ENCODE measurements around the gene GALNT1. TPM values are rescaled to one million over a fixed set of nuclear protein-coding genes. Genes with fewer than 3 reads are reported as not detected.

GALNT1 gene
- total RNA-seq, 4 donors from 2014 or later, result 38.7 to 52.1 (median 46.8) TPM

DNA sequence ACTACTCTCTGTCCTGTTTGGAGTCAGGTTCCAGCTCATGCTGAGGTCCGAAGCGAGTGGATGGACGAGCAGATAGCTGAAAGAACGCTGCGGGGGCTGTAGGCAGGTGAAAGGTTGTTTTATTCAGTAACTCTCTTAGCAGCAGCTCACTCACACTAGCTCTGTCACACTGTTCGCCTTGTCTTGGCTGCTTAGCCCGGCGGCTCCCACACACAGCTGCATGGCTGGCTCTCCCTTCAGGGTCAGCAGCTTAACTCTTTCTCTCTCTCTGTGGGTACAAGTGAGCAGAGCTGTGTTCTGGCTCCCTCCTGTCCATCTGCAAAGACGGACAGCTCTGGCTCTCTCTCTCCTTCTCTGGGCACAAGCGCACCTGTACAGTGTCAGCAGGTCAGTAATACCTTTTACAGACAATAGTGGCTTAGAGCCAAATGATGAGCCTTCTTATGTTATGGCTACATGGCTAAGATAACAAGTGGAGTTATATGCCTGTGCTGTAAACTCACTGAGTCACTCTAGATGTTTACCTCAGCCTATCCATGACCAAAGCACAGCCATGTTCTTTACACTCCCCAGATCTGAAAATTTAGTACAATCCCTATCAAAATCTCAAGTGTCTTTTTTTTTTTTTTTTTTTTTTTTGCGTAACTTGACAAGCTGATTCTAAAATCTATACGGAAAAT lies 149.3 kb downstream of the GALNT1 start:
- Histone ChIP-seq H3K36me3 (no peaks in the 10 kb centered on the region), H3K27ac (no peak overlapping the region), H3K4me1 (no peaks in the 10 kb centered on the region), H3K4me3 (no peak overlapping the region), H3K9me3 (no peaks in the 10 kb centered on the region), H3K27me3 (no peaks in the 10 kb centered on the region)
- no peak for TF ChIP-seq EP300 (IDR thresholded peaks at IDR 0.05)
- TF ChIP-seq POLR2AphosphoS5 (IDR thresholded peaks at IDR 0.05), result no peak
- TF ChIP-seq, protein P1, sequence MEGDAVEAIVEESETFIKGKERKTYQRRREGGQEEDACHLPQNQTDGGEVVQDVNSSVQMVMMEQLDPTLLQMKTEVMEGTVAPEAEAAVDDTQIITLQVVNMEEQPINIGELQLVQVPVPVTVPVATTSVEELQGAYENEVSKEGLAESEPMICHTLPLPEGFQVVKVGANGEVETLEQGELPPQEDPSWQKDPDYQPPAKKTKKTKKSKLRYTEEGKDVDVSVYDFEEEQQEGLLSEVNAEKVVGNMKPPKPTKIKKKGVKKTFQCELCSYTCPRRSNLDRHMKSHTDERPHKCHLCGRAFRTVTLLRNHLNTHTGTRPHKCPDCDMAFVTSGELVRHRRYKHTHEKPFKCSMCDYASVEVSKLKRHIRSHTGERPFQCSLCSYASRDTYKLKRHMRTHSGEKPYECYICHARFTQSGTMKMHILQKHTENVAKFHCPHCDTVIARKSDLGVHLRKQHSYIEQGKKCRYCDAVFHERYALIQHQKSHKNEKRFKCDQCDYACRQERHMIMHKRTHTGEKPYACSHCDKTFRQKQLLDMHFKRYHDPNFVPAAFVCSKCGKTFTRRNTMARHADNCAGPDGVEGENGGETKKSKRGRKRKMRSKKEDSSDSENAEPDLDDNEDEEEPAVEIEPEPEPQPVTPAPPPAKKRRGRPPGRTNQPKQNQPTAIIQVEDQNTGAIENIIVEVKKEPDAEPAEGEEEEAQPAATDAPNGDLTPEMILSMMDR (IDR thresholded peaks at IDR 0.05), result no peak
- no peak for TF ChIP-seq POLR2A (IDR thresholded peaks at IDR 0.05)
- WGBS, 2 donors (ENCODE audit: low coverage in 1 of 2), result 51 to 77% methylated on average over 6 to 12 of the region's 12 CpGs
- ATAC-seq, result no peak

DNA sequence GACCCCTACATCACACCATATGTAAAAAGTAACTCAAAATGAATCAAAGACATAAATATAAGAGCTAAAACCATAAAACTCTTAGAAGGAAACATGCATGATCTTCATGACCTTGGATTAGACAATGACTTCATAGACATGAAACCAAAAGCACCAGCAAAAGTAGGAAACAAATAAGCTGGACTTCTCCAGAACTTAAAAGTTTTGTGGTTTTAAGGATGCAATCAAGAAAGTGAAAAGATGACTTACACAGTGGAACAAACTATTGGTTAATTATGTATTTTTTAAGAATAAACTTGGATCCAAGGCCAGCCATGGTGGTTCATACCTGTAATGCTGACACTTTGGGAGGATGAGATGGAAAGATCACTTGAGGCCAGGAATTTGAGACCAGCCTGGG lies 150.2 kb downstream of the GALNT1 start:
- Histone ChIP-seq H3K9me3 (no peaks in the 10 kb centered on the region), H3K27me3 (no peaks in the 10 kb centered on the region), H3K4me1 (no peaks in the 10 kb centered on the region), H3K36me3 (no peaks in the 10 kb centered on the region), H3K27ac (no peak overlapping the region), H3K4me3 (no peak overlapping the region)
- ATAC-seq, result no peak
- TF ChIP-seq, protein P1 (IDR thresholded peaks at IDR 0.05), result no peak
- TF ChIP-seq POLR2A (IDR thresholded peaks at IDR 0.05), result no peak
- TF ChIP-seq POLR2AphosphoS5 (IDR thresholded peaks at IDR 0.05), result no peak
- TF ChIP-seq EP300 (IDR thresholded peaks at IDR 0.05), result no peak

DNA sequence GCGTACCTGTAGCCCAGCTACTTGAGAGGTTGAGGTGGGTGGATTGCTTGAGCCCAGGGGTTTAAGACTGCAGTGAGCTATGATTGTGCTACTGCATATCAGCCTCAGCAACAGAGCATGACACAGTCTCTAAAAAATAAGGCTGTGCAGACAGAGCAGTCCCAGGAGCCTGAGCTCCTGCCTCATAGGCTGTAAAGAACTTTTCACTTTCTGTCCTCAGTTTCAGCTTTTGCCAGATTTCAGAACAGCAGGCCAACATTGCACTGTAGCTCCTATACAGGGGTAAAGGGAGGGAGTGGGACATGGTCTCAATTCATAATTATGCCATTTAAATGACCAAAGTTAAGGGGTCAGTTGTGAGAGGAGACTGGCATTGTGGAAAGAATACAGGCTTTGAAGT lies 150.6 kb downstream of the GALNT1 start:
- no peak for TF ChIP-seq POLR2A (IDR thresholded peaks at IDR 0.05)
- TF ChIP-seq, protein P1 (IDR thresholded peaks at IDR 0.05), result no peak
- H3K4me3 ChIP-seq, result no peak overlapping the region
- H3K4me1 ChIP-seq, result no peaks in the 10 kb centered on the region
- no peak for ATAC-seq
- H3K27ac ChIP-seq, result no peak overlapping the region
- H3K36me3 ChIP-seq, result no peaks in the 10 kb centered on the region
- H3K27me3 ChIP-seq, result no peaks in the 10 kb centered on the region
- no peaks in the 10 kb centered on the region for H3K9me3 ChIP-seq
- WGBS, 2 donors (ENCODE audit: low coverage in 1 of 2), result 86% methylated on average over 1 of the region's 1 CpG; no CpG with 5 or more reads in 1 of the 2 donors

DNA sequence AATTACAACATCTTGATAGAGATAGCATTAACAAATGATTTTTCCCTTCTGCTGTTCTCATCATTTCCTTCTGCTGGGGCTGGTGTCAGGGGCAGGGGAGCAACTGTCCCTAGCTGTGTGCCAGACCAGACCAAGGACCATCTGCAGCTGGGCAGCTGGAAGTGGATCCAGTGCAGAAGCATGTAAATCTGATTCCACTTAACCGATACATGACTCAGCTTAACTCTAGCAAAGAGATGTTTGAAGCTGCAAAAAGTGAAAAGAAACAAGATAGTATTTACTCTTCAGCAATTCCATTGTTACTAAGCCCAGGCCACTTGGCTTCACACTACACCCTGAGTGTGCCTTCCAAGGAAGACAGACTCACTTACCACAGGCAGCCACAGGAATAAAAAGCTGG lies 151.1 kb downstream of the GALNT1 start:
- Histone ChIP-seq H3K4me1 (no peaks in the 10 kb centered on the region), H3K27me3 (no peaks in the 10 kb centered on the region), H3K27ac (no peak overlapping the region), H3K36me3 (no peaks in the 10 kb centered on the region), H3K4me3 (no peak overlapping the region), H3K9me3 (no peaks in the 10 kb centered on the region)
- WGBS, 2 donors (ENCODE audit: low coverage in 1 of 2), result 50 to 100% methylated on average over 1 of the region's 1 CpG
- TF ChIP-seq POLR2A (IDR thresholded peaks at IDR 0.05), result no peak
- no peak for TF ChIP-seq POLR2AphosphoS5 (IDR thresholded peaks at IDR 0.05)
- TF ChIP-seq, protein P1 (IDR thresholded peaks at IDR 0.05), result no peak
- no peak for TF ChIP-seq EP300 (IDR thresholded peaks at IDR 0.05)
- ATAC-seq, result no peak

DNA sequence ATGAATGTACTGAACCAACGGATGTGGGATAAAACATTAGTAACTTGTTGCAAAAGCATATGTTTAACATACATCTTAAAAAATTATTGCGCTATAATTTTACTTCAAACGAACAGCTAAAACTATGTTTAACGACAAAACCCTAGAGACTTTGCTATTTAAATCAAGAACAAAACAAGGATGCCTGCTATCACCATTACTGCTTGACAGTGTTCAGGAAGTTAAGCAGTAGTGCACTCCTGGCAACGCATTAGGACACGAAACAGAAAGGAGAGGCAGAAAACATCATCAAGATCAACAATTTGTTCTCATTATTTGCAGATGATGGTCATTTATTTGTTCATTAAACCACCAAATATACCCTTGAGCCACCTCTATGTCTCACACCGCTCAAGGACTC lies 151.9 kb downstream of the GALNT1 start:
- 52 to 82% methylated on average over 7 of the region's 7 CpGs for WGBS, 2 donors (ENCODE audit: low coverage in 1 of 2)
- Histone ChIP-seq H3K27me3 (no peaks in the 10 kb centered on the region), H3K4me3 (no peak overlapping the region), H3K9me3 (no peaks in the 10 kb centered on the region), H3K36me3 (no peaks in the 10 kb centered on the region), H3K4me1 (no peaks in the 10 kb centered on the region), H3K27ac (no peak overlapping the region)
- TF ChIP-seq EP300 (IDR thresholded peaks at IDR 0.05), result no peak
- TF ChIP-seq POLR2A (IDR thresholded peaks at IDR 0.05), result no peak
- no peak for TF ChIP-seq POLR2AphosphoS5 (IDR thresholded peaks at IDR 0.05)
- TF ChIP-seq, protein P1 (IDR thresholded peaks at IDR 0.05), result no peak
- ATAC-seq, result no peak

Measured in gastroesophageal sphincter (tissue), 4 donors.